DOHH2 (cell line): ENCODE measurements around the gene PIR.

Experiments used
- H3F3A ChIP-seq: fragments of 200-600 bp; sonication (generic), shearing (Covaris generic); 2 replicates; pipeline ENCODE4 v1.6.0; 2016; ENCODE audit warnings: antibody characterized with exemption, mild to moderate bottlenecking; ENCODE audit not compliant: control insufficient read depth, insufficient read depth
- H3K27ac ChIP-seq: fragments of 200-600 bp; sonication (generic); 2 replicates; pipeline ENCODE4 v1.5.1; 2014; ENCODE audit warnings: low read depth, mild to moderate bottlenecking, low read length, moderate library complexity
- H3K27me3 ChIP-seq: fragments of 200-600 bp; sonication (generic); 2 replicates; pipeline ENCODE4 v1.6.1; 2014; ENCODE audit warnings: mild to moderate bottlenecking, low read length, mixed read lengths; ENCODE audit not compliant: control insufficient read depth
- H3K36me3 ChIP-seq: fragments of 200-600 bp; sonication (generic); 2 replicates; pipeline ENCODE4 v1.6.1; 2014; ENCODE audit warnings: mild to moderate bottlenecking, low read length, moderate library complexity, mixed read lengths; ENCODE audit not compliant: control insufficient read depth
- H3K4me1 ChIP-seq: fragments of 200-600 bp; sonication (generic); 2 replicates; pipeline ENCODE4 v1.6.1; 2014; ENCODE audit warnings: mild to moderate bottlenecking, low read length, mixed read lengths; ENCODE audit not compliant: control insufficient read depth
- H3K4me2 ChIP-seq: fragments of 200-600 bp; sonication (generic); 2 replicates; pipeline ENCODE4 v1.6.0; 2014; ENCODE audit warnings: mild to moderate bottlenecking, low read length, moderate library complexity
- H3K4me3 ChIP-seq: fragments of 200-600 bp; sonication (generic); 2 replicates; pipeline ENCODE4 v1.5.1; 2014; ENCODE audit warnings: mild to moderate bottlenecking, low read length, mixed read lengths
- H3K79me2 ChIP-seq: fragments of 200-600 bp; sonication (generic); 2 replicates; pipeline ENCODE4 v1.6.1; 2014; ENCODE audit warnings: mild to moderate bottlenecking, low read length, mixed read lengths; ENCODE audit not compliant: control insufficient read depth
- H3K9me2 ChIP-seq: fragments of 200-600 bp; sonication (generic); replicated peaks from 2 replicates; pipeline ENCODE4 v1.6.1; 2014; ENCODE audit warnings: mild to moderate bottlenecking, low read length, mixed read lengths; ENCODE audit not compliant: control insufficient read depth
- H3K9me3 ChIP-seq: fragments of 200-600 bp; sonication (generic); 2 replicates; pipeline ENCODE4 v1.6.1; 2014; ENCODE audit warnings: antibody characterized with exemption, low read length, mixed read lengths; ENCODE audit not compliant: control insufficient read depth, insufficient read depth
- H4K20me1 ChIP-seq: fragments of 200-600 bp; sonication (generic); 2 replicates; pipeline ENCODE4 v1.6.0; 2014; ENCODE audit warnings: low read depth, mild to moderate bottlenecking, antibody characterized with exemption, low read length, moderate library complexity; ENCODE audit not compliant: control insufficient read depth, insufficient read depth
- CTCF ChIP-seq: fragments of 200-600 bp; sonication (generic); IDR thresholded peaks from one replicate; pipeline ENCODE4 v1.5.1; 2014; ENCODE audit warnings: antibody characterized with exemption, mild to moderate bottlenecking, low read depth, low read length; ENCODE audit not compliant: poor library complexity, severe bottlenecking
- EZH2phosphoT487 ChIP-seq: fragments of 200-600 bp; sonication (generic); IDR thresholded peaks from 2 replicates; pipeline ENCODE4 v1.6.1; 2017; ENCODE audit warnings: borderline replicate concordance, mild to moderate bottlenecking, antibody characterized with exemption, low read length, moderate library complexity, mixed read lengths

PIR gene

GRCh38 chrX:15525664-15526416 lies 32.7 kb upstream of the PIR start:
- no peak for TF ChIP-seq EZH2phosphoT487
- TF ChIP-seq CTCF, result no peak
- Histone ChIP-seq H3K27ac (no peak overlapping the region), H3K9me2 (no peaks in the 10 kb centered on the region), H3K4me2 (no peak overlapping the region), H3K4me1 (no peaks in the 10 kb centered on the region), H3K27me3 (no peaks in the 10 kb centered on the region), H3K79me2 (no peaks in the 10 kb centered on the region), H4K20me1 (no peaks in the 10 kb centered on the region), H3K36me3 (no peaks in the 10 kb centered on the region), H3K9me3 (no peaks in the 10 kb centered on the region), H3K4me3 (no peak overlapping the region), H3F3A (no peaks in the 10 kb centered on the region)

- no peaks in the 10 kb centered on the region for H3K9me2 ChIP-seq
- no peaks in the 10 kb centered on the region for H3K9me3 ChIP-seq
- H3K4me3 ChIP-seq, result no peak overlapping the region
- H3K27ac ChIP-seq, result no peak overlapping the region
- H3K4me1 ChIP-seq, result no peaks in the 10 kb centered on the region
- H3F3A ChIP-seq, result no peaks in the 10 kb centered on the region
- no peaks in the 10 kb centered on the region for H3K79me2 ChIP-seq
- no peaks in the 10 kb centered on the region for H3K27me3 ChIP-seq
- no peak for TF ChIP-seq EZH2phosphoT487
- TF ChIP-seq CTCF, result no peak
- no peaks in the 10 kb centered on the region for H3K36me3 ChIP-seq
- H4K20me1 ChIP-seq, result no peaks in the 10 kb centered on the region
- no peak overlapping the region for H3K4me2 ChIP-seq
Measured at GRCh38 chrX:15524417-15524816, 31.3 kb upstream of the PIR start.

GRCh38 chrX:15523088-15523487 lies 30.0 kb upstream of the PIR start:
- Histone ChIP-seq H3K4me1 (no peaks in the 10 kb centered on the region), H3K4me3 (no peak overlapping the region), H3K4me2 (no peak overlapping the region), H4K20me1 (no peaks in the 10 kb centered on the region), H3K9me3 (no peaks in the 10 kb centered on the region), H3K79me2 (no peaks in the 10 kb centered on the region), H3K9me2 (no peaks in the 10 kb centered on the region), H3K27ac (no peak overlapping the region), H3K27me3 (no peaks in the 10 kb centered on the region), H3K36me3 (no peaks in the 10 kb centered on the region), H3F3A (no peaks in the 10 kb centered on the region)
- TF ChIP-seq EZH2phosphoT487 (no peak), CTCF (no peak)
